Psoas muscle (tissue), 8 donors: ENCODE measurements around the gene RUVBL1. TPM values are rescaled to one million over a fixed set of nuclear protein-coding genes. Genes with fewer than 3 reads are reported as not detected.

Experiments used
- ATAC-seq, 4 donors: fragments of 200-7000 bp; cut with Tn5 transposase; one replicate each; pipeline ENCODE4 v1.9.1; 2020; ENCODE audit warnings: moderate library complexity in 3 of 4, mild to moderate bottlenecking in 2 of 4
- DNase-seq, 2 donors: peaks; one replicate each; pipeline ENCODE4 v3.0.0-alpha.2; 2020
- H3K27ac ChIP-seq: fragments of 200-600 bp; one replicate; pipeline ENCODE4 v1.8.0; 2022
- H3K27me3 ChIP-seq, 3 donors: fragments of 200-600 bp in 1 of 3; one replicate each; pipeline versions ENCODE4 v1.6.1 to v1.8.0; 2013 to 2022; ENCODE audit warnings: low read length in 2 of 3, mild to moderate bottlenecking in 2 of 3, moderate library complexity in 1 of 3; ENCODE audit not compliant: insufficient read depth in 3 of 3
- H3K36me3 ChIP-seq, 2 donors: fragments of 200-600 bp in 1 of 2; one replicate each; pipeline versions ENCODE4 v1.6.1 to v1.8.0; 2013 to 2022; ENCODE audit warnings: low read depth in 1 of 2, mild to moderate bottlenecking in 1 of 2, moderate library complexity in 1 of 2; ENCODE audit not compliant: insufficient read depth in 1 of 2
- H3K4me1 ChIP-seq: fragments of 200-600 bp; one replicate; pipeline ENCODE4 v1.8.0; 2022
- H3K4me3 ChIP-seq: fragments of 200-600 bp; one replicate; pipeline ENCODE4 v1.8.0; 2022; ENCODE audit warnings: mild to moderate bottlenecking
- H3K9me3 ChIP-seq: fragments of 200-600 bp; one replicate; pipeline ENCODE4 v1.8.0; 2022
- WGBS, 3 donors: extraction: QIAGEN DNeasy Blood & Tissue Kit; methylation state at CpG; one replicate each; pipeline versions ENCODE4 v1.1.6 to v1.1.7; 2013; 5-methylcytosine and 5-hydroxymethylcytosine counted together
- intact Hi-C, 2 donors: fragments of 100-400 bp; cut with DNase I; formaldehyde crosslinking; loops; one replicate each; pipeline versions ENCODE4 v1.11.0 to v1.14.2; 2022
- polyA plus RNA-seq, 3 donors: library from polyadenylated mRNA; stranded (reverse); fragments of 200-250 nt; gene quantifications; one replicate each; pipeline ENCODE4 v1.2.3, GENCODE V29; 2013
- total RNA-seq, 4 donors: library from RNA; stranded (reverse); fragmentation: NEBNext Ultra II Directional in 2 of 4; extraction: Animal tissue kit (Norgen Biotek cat#: 25700) in 2 of 4; gene quantifications; one replicate each; pipeline versions ENCODE4 v1.2.1 to v1.2.4, GENCODE V29; 2021 to 2023
- TF ChIP-seq, protein P1 (sequence below): fragments of 200-600 bp; IDR thresholded peaks from one replicate; pipeline ENCODE4 v1.8.0; 2022; ENCODE audit warnings: antibody characterized with exemption
- donor health status: healthy with polysubstance abuse.
- donor health status: DM: no; HTN: no; CAD: no; lungs with moderate emphysema.
- donor health status: Bipolar disorder and iron deficiency.
- donor health status: healthy.
- donor health status: DM: yes; HTN: yes; CAD: no.
- donor health status: DM: no; HTN: no; CAD: no.
- donor health status: DM: no; HTN: no; CAD: no.
- donor health status: DM: yes; HTN: yes; CAD: no.

RUVBL1 gene
- total and polyA plus RNA-seq, 7 donors, result 12.9 to 53.9 (median 19.6) TPM

DNA sequence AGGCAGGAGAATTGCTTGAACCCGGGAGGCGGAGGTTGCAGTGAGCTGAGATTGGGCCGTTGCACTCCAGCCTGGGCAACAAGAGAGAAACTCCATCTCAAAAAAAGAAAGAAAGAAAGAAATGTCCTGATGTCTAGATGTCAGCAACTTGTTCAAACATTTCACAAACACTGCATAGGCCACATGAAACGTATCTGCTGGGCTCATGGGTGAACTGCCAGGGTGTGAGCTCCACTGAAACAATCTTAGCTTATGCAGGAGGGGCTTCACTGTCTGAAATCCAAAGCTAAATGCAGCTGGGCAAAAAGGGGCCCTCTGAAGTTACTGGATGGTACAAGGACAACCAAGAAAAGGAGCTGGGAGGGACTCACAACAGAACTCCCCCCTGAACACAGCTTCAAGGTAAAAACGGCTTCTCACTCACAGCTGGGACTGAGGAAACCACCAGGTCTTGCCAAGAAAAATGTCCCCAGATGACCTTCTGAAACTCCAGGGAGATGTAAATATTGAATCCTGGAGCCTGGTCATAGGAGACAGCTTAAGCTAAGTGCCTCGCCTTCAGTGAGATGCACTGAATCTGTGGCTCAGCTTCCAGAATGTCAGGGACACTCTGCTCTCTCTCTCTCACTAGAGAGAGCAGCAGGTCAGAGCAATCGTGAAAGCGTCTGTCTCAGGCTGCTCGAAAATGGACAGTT, 39.5 kb downstream of the RUVBL1 start:
- H3K27ac ChIP-seq, result no peak overlapping the region
- no peaks in the 10 kb centered on the region for H3K27me3 ChIP-seq
- H3K4me1 ChIP-seq, result peaks cover 13% of the 10 kb centered on the region
- H3K36me3 ChIP-seq, result peaks cover 3 to 74% of the 10 kb centered on the region in 2 donors
- DNase-seq (no peak), ATAC-seq (peak in 2 of 4 donors; percentile 65 to 70)
- 39 to 46% (median 40%) methylated on average over 9 of the region's 9 CpGs for WGBS, 3 donors
- intact Hi-C loops, result no loop called here
- no peak overlapping the region for H3K4me3 ChIP-seq
- TF ChIP-seq, protein P1, sequence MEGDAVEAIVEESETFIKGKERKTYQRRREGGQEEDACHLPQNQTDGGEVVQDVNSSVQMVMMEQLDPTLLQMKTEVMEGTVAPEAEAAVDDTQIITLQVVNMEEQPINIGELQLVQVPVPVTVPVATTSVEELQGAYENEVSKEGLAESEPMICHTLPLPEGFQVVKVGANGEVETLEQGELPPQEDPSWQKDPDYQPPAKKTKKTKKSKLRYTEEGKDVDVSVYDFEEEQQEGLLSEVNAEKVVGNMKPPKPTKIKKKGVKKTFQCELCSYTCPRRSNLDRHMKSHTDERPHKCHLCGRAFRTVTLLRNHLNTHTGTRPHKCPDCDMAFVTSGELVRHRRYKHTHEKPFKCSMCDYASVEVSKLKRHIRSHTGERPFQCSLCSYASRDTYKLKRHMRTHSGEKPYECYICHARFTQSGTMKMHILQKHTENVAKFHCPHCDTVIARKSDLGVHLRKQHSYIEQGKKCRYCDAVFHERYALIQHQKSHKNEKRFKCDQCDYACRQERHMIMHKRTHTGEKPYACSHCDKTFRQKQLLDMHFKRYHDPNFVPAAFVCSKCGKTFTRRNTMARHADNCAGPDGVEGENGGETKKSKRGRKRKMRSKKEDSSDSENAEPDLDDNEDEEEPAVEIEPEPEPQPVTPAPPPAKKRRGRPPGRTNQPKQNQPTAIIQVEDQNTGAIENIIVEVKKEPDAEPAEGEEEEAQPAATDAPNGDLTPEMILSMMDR, result no peak
- no peaks in the 10 kb centered on the region for H3K9me3 ChIP-seq

DNA sequence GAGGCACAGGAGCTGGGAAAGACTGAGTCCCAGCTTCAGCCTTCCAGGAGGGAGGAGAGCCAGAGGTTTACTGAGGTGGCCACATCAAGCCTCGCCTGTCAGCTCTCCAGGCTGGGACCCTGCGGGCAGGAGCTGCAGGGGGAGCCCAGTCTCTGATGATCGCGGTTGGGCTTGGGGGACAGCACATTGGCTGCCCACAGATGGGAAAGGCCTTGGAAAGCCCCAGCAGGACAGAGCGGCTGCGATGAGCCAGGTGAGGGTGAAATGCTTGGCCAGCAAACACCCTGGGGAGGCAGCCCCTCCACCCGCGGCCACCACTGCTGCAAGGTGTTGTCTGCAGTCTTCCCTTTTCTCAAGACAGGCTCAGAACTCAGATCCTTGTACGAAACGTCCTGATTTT, 40.2 kb downstream of the RUVBL1 start:
- Histone ChIP-seq H3K4me1 (peaks cover 13% of the 10 kb centered on the region), H3K36me3 (peaks cover 3 to 74% of the 10 kb centered on the region in 2 donors), H3K9me3 (no peaks in the 10 kb centered on the region), H3K27me3 (no peaks in the 10 kb centered on the region), H3K27ac (no peak overlapping the region), H3K4me3 (no peak overlapping the region)
- intact Hi-C loops, result no loop called here
- TF ChIP-seq, protein P1, result no peak
- ATAC-seq (no peak), DNase-seq (no peak)
- WGBS, 3 donors, result 72 to 80% (median 75%) methylated on average over 10 of the region's 10 CpGs

DNA sequence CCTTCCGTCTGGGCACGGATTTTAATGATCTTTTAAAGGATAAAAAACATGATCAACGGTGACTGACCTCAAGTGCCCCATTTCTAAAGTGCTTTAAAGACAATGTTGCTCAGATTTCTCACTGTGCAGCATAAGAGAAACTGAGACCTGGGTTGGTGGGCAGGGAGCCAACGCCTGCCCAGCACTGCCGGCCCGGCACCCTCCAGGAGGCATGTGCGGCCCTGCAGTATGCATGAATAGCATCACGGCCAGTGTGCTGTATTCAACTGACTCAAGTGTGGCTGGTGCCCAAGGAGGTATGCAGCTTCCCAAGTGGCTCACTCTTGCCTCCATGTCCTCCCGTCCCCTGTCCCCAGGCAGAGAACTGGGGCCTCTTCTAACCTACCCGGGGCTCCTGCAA, 41.1 kb downstream of the RUVBL1 start:
- TF ChIP-seq, protein P1, result no peak
- Histone ChIP-seq H3K36me3 (peaks cover 3 to 77% of the 10 kb centered on the region in 2 donors), H3K27ac (no peak overlapping the region), H3K9me3 (no peaks in the 10 kb centered on the region), H3K4me3 (no peak overlapping the region), H3K4me1 (peaks cover 13% of the 10 kb centered on the region), H3K27me3 (no peaks in the 10 kb centered on the region)
- no peak for ATAC-seq
- 87 to 92% (median 91%) methylated on average over 10 of the region's 10 CpGs for WGBS, 3 donors
- DNase-seq, result no peak
- intact Hi-C loops, result no loop called here

DNA sequence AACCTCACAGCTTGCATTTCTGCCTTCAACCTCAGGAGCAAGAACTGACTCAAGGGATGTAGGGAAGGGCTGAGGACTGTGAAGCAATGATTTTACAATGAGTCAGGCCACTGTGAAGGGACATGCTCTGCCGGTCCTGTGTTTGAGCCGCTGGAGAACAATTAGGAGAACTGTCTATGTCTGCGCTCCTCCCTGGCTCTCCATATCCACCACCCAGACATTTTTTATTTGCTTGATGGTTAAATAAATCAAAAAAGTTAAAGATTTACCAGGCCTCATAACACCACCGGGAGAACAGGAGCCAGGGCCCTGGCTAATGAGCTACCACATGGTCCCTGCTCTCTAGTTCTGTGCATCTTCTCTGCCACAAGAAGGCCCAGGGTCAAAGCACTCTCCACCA, 41.8 kb downstream of the RUVBL1 start:
- Histone ChIP-seq H3K36me3 (peaks cover 3 to 70% of the 10 kb centered on the region in 2 donors), H3K27ac (no peak overlapping the region), H3K9me3 (no peaks in the 10 kb centered on the region), H3K4me3 (no peak overlapping the region), H3K27me3 (no peaks in the 10 kb centered on the region), H3K4me1 (peaks cover 13% of the 10 kb centered on the region)
- intact Hi-C loops, result no loop called here
- WGBS, 3 donors, result 91 to 100% (median 92%) methylated on average over 4 of the region's 4 CpGs
- TF ChIP-seq, protein P1, result no peak
- no peak for DNase-seq
- ATAC-seq, result no peak

DNA sequence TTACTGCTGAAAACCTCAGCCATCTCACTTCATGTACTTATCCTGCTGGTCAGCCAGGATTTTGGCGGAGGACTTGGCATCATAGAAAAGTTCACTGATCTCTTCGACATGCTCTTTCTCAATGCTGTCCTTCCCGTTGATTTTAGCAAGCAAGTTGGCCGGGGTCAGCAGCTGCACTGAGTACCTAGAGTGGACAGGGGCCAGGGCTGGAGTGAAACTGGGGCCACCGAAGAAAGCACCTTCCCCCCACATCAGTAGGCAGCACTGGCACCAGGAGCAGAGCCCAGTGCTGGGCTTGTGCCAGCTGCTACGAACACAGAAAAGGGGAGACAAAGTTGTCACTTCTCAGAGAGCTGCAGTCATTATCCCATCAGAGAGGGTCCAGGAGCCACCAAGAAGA, 42.4 kb downstream of the RUVBL1 start:
- peaks cover 17% of the 10 kb centered on the region for H3K4me1 ChIP-seq
- H3K36me3 ChIP-seq, result peaks cover 3 to 64% of the 10 kb centered on the region in 2 donors
- intact Hi-C loops, result no loop called here
- no peak for DNase-seq
- TF ChIP-seq, protein P1, result no peak
- H3K27me3 ChIP-seq, result no peaks in the 10 kb centered on the region
- no peak overlapping the region for H3K4me3 ChIP-seq
- H3K9me3 ChIP-seq, result no peaks in the 10 kb centered on the region
- WGBS, 3 donors, result 67 to 82% (median 69%) methylated on average over 6 of the region's 6 CpGs
- H3K27ac ChIP-seq, result no peak overlapping the region
- ATAC-seq, result no peak
